ENCODE results near the gene PDE4B.

GRCh38 chr1:65963156-65963888, 170.6 kb downstream of the PDE4B start:
- no peak for TF ChIP-seq TAF1 (IDR thresholded peaks at IDR 0.05; ENCODE audit: control insufficient read depth, extremely low read depth, insufficient read depth, low read length, severe bottlenecking)
- no peak for TF ChIP-seq SIN3A (IDR thresholded peaks at IDR 0.05; ENCODE audit: borderline replicate concordance in 2 of 2, control insufficient read depth in 1 of 2, low read depth in 2 of 2, low read length in 2 of 2)
- no peak for TF ChIP-seq SMC3 (conservative IDR thresholded peaks at IDR 0.05; ENCODE audit: insufficient read depth, low read depth, low read length)
- TF ChIP-seq TEAD4 (IDR thresholded peaks at IDR 0.05; ENCODE audit: low read length) = no peak
- no peak for TF ChIP-seq TEAD4 (CRISPR knock-in tag; IDR thresholded peaks at IDR 0.05; ENCODE audit: borderline replicate concordance)
- no peak for TF ChIP-seq POLR3G (IDR thresholded peaks at IDR 0.05; ENCODE audit: extremely low read depth, insufficient read length, insufficient replicate concordance)
- TF ChIP-seq POLR2A (conservative IDR thresholded peaks at IDR 0.05) = no peak
- TF ChIP-seq BACH1 (tag; IDR thresholded peaks at IDR 0.05) = no peak
- TF ChIP-seq USF1 (CRISPR knock-in tag; IDR thresholded peaks at IDR 0.05) = no peak
- TF ChIP-seq ARID4B (CRISPR knock-in tag; IDR thresholded peaks at IDR 0.05) = no peak
- no peak for TF ChIP-seq SIRT6 (IDR thresholded peaks at IDR 0.05; ENCODE audit: low read depth, low read length)
- TF ChIP-seq ZNF586 (CRISPR knock-in tag; conservative IDR thresholded peaks at IDR 0.05) = no peak
- TF ChIP-seq MAFF (IDR thresholded peaks at IDR 0.05; ENCODE audit: low read length) = no peak
- no peak for TF ChIP-seq CTCF (IDR thresholded peaks at IDR 0.05 in 2 of 3, conservative IDR thresholded peaks at IDR 0.05 in 1 of 3; ENCODE audit: insufficient read depth in 2 of 3, low read depth in 1 of 3, low read length in 3 of 3)
- TF ChIP-seq ZNF699 (CRISPR knock-in tag; IDR thresholded peaks at IDR 0.05; ENCODE audit: insufficient replicate concordance) = no peak
